ENCODE measurements around the gene PPY.
"Not testable (repeated sequence)": the region's sequence is repeated elsewhere in the genome, so short reads cannot be mapped to it uniquely, and the experiment has no call there.

Gene PPY

GRCh38 chr17:43901861-43902589, 40.3 kb downstream of the PPY start:
- no peak for DNase-seq

- DNase-seq, result no peak
Measured at GRCh38 chr17:43900858-43901754, 41.2 kb downstream of the PPY start.

- no peak for DNase-seq
Measured at GRCh38 chr17:43900183-43900857, 42.0 kb downstream of the PPY start.

GRCh38 chr17:43898446-43898845, 43.8 kb downstream of the PPY start:
- DNase-seq, result no peak

GRCh38 chr17:43897831-43898230, 44.4 kb downstream of the PPY start:
- no peak for DNase-seq

GRCh38 chr17:43894494-43894893, 47.8 kb downstream of the PPY start:
- not testable (repeated sequence) for DNase-seq

- DNase-seq, result no peak
Measured at GRCh38 chr17:43892647-43892952, 49.7 kb downstream of the PPY start.

- DNase-seq, result no peak
Measured at GRCh38 chr17:43891851-43892646, 50.2 kb downstream of the PPY start.
